ENCODE data around the gene RXRA.

DNA sequence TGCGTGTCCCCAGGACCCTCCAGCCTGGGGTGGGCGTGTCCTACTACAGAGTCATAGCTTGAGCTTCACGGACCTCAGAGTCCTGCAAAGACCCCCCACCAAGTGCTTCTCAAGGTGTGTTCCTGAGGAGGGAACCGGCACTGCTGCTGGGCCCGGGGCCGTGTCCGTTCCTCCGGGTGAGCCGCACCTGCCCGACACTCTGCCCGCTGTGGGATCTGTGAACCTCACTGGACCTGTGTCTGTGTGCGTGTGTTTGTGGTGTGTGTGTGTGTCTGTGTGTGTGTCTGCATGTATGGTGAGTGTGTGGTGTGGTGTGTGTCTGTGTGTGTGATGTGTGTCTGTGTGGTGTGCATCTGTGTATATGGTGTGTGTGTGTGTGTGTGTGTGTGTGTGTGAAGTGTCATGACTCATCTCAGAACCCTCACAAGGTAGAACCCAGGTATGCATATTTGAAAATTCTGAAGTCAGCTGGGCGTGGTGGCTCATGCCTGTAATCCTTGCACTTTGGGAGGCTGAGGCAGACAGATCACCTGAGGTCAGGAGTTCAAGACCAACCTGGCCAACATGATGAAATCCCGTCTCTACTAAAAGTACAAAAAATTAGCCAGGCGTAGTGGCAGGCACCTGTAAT is 40.9 kb upstream of the RXRA start:
- TF ChIP-seq POLR2A (IDR thresholded peaks at IDR 0.05; ENCODE audit: low read length) (no peak), GATA1 (IDR thresholded peaks at IDR 0.05; ENCODE audit: low read depth, low read length) (no peak)
